Smooth muscle cell (in vitro differentiated cells): ENCODE measurements around the gene APEX1. TPM values are rescaled to one million over a fixed set of nuclear protein-coding genes. Genes with fewer than 3 reads are reported as not detected.

Experiments used
- DNase-seq: peaks from one replicate; lab custom pipeline; 2025; ENCODE audit not compliant: unreplicated experiment; lab: John Stamatoyannopoulos, UW
- H2AFZ ChIP-seq: fragments of 200-600 bp; sonication (generic); 2 replicates; pipeline ENCODE4 v1.6.0; 2016; ENCODE audit warnings: antibody characterized with exemption, low read depth, mild to moderate bottlenecking
- H3F3A ChIP-seq: fragments of 200-600 bp; sonication (generic); 2 replicates; pipeline ENCODE4 v1.6.0; 2017; ENCODE audit warnings: antibody characterized with exemption, low read depth
- H3K27ac ChIP-seq: fragments of 200-600 bp; sonication (generic); 2 replicates; pipeline ENCODE4 v1.5.1; 2016; ENCODE audit warnings: low read depth, mild to moderate bottlenecking
- H3K27me3 ChIP-seq: fragments of 200-600 bp; sonication (generic); 2 replicates; pipeline ENCODE4 v1.6.1; 2016; ENCODE audit warnings: low read depth, mild to moderate bottlenecking
- H3K36me3 ChIP-seq: fragments of 200-600 bp; sonication (generic); 2 replicates; pipeline ENCODE4 v1.5.1; 2016; ENCODE audit warnings: low read depth
- H3K4me1 ChIP-seq: fragments of 200-600 bp; sonication (generic); 2 replicates; pipeline ENCODE4 v1.5.1; 2016; ENCODE audit warnings: low read depth
- H3K4me2 ChIP-seq: fragments of 200-600 bp; sonication (generic); 2 replicates; pipeline ENCODE4 v1.6.0; 2016; ENCODE audit warnings: mild to moderate bottlenecking
- H3K4me3 ChIP-seq: fragments of 200-600 bp; sonication (generic); 2 replicates; pipeline ENCODE4 v1.5.1; 2016; ENCODE audit warnings: mild to moderate bottlenecking
- H3K79me2 ChIP-seq: fragments of 200-600 bp; sonication (generic); 2 replicates; pipeline ENCODE4 v1.6.0; 2016; ENCODE audit warnings: low read depth, mild to moderate bottlenecking
- H3K9ac ChIP-seq: fragments of 200-600 bp; sonication (generic); 2 replicates; pipeline ENCODE4 v1.6.0; 2016; ENCODE audit warnings: low read depth
- H3K9me3 ChIP-seq: fragments of 200-600 bp; sonication (generic); replicated peaks from 2 replicates; pipeline ENCODE4 v1.5.1; 2016; ENCODE audit warnings: low read depth
- H4K20me1 ChIP-seq: fragments of 200-600 bp; sonication (generic); 2 replicates; pipeline ENCODE4 v1.6.0; 2016; ENCODE audit warnings: low read depth
- CTCF ChIP-seq: fragments of 200-600 bp; sonication (generic); IDR thresholded peaks from 2 replicates; pipeline ENCODE4 v1.5.1; 2017; ENCODE audit warnings: borderline replicate concordance, mild to moderate bottlenecking, antibody characterized with exemption; ENCODE audit not compliant: insufficient read depth, poor library complexity, severe bottlenecking
- WGBS: methylation state at CpG from one replicate; pipeline ENCODE4 v1.1.7; 2016; ENCODE audit warnings: low lambda C conversion rate; 5-methylcytosine and 5-hydroxymethylcytosine counted together
- polyA plus RNA-seq: library from polyadenylated mRNA; unstranded; fragments of >200 nt; fragmentation: Nextera tagmentation; extraction: Ambion mirVana; gene quantifications from 2 replicates; pipeline ENCODE4 v1.2.1, GENCODE V29; 2016
- total RNA-seq: library from RNA; depleted of rRNA; stranded (reverse); fragments of >200 nt; gene quantifications from 2 replicates; pipeline ENCODE4 v1.2.3, GENCODE V29; 2014

APEX1 gene
- total and polyA plus RNA-seq, 2 experiments from 2014 or later = 81.6 to 116 TPM

- H3K9me3 ChIP-seq = no peaks in the 10 kb centered on the region
- peaks cover 14% of the 10 kb centered on the region for H3K36me3 ChIP-seq
- no peak overlapping the region for H2AFZ ChIP-seq
- no peak for TF ChIP-seq CTCF
- DNase-seq = no peak
- H3K4me2 ChIP-seq = no peak overlapping the region
- 95% methylated on average over 2 of the region's 2 CpGs for WGBS
- H3K27me3 ChIP-seq = no peaks in the 10 kb centered on the region
- no peaks in the 10 kb centered on the region for H3K79me2 ChIP-seq
- H3K27ac ChIP-seq = no peak overlapping the region
- peaks cover 10% of the 10 kb centered on the region for H3F3A ChIP-seq
- peaks cover 6% of the 10 kb centered on the region for H3K4me1 ChIP-seq
- H3K4me3 ChIP-seq = no peak overlapping the region
- H4K20me1 ChIP-seq = no peaks in the 10 kb centered on the region
- no peak overlapping the region for H3K9ac ChIP-seq
These were observed 23.9 kb downstream of the APEX1 start for GRCh38 chr14:20478894-20479293.

GRCh38 chr14:20482382-20482781 is 27.4 kb downstream of the APEX1 start:
- Histone ChIP-seq H3K9me3 (no peaks in the 10 kb centered on the region), H3K9ac (no peak overlapping the region), H3K27ac (no peak overlapping the region), H3K4me2 (no peak overlapping the region), H2AFZ (no peak overlapping the region), H4K20me1 (no peaks in the 10 kb centered on the region), H3K4me1 (peaks cover under 1% of the 10 kb centered on the region), H3K27me3 (no peaks in the 10 kb centered on the region), H3K79me2 (no peaks in the 10 kb centered on the region), H3K36me3 (no peaks in the 10 kb centered on the region), H3K4me3 (no peak overlapping the region), H3F3A (peaks cover under 1% of the 10 kb centered on the region)
- TF ChIP-seq CTCF = no peak
- no peak for DNase-seq
- WGBS = 89% methylated on average over 5 of the region's 5 CpGs

- Histone ChIP-seq H3K36me3 (no peaks in the 10 kb centered on the region), H3K4me1 (no peaks in the 10 kb centered on the region), H2AFZ (no peak overlapping the region), H3K9ac (no peak overlapping the region), H3K27me3 (no peaks in the 10 kb centered on the region), H3K79me2 (no peaks in the 10 kb centered on the region), H4K20me1 (no peaks in the 10 kb centered on the region), H3K4me3 (no peak overlapping the region), H3K27ac (no peak overlapping the region), H3K9me3 (no peaks in the 10 kb centered on the region), H3K4me2 (no peak overlapping the region), H3F3A (no peaks in the 10 kb centered on the region)
- WGBS = 67% methylated on average over 7 of the region's 7 CpGs
- DNase-seq = no peak
- no peak for TF ChIP-seq CTCF
These were observed 30.9 kb downstream of the APEX1 start for GRCh38 chr14:20485900-20486299.

- no peak for DNase-seq
- H3K27me3 ChIP-seq = no peaks in the 10 kb centered on the region
- no peak overlapping the region for H3K4me3 ChIP-seq
- H3K4me1 ChIP-seq = no peaks in the 10 kb centered on the region
- H3K79me2 ChIP-seq = no peaks in the 10 kb centered on the region
- H3F3A ChIP-seq = no peaks in the 10 kb centered on the region
- TF ChIP-seq CTCF = no peak
- no peak overlapping the region for H3K4me2 ChIP-seq
- no peak overlapping the region for H2AFZ ChIP-seq
- no peaks in the 10 kb centered on the region for H4K20me1 ChIP-seq
- H3K36me3 ChIP-seq = no peaks in the 10 kb centered on the region
- no peak overlapping the region for H3K9ac ChIP-seq
- no peak overlapping the region for H3K27ac ChIP-seq
- H3K9me3 ChIP-seq = no peaks in the 10 kb centered on the region
- 81% methylated on average over 8 of the region's 8 CpGs for WGBS
These were observed 31.8 kb downstream of the APEX1 start for GRCh38 chr14:20486684-20487395.
